Glomerular visceral epithelial cell (primary cell): Measurements from ENCODE around the gene ZDHHC3.

Source experiments
- DNase-seq: peaks from one replicate; pipeline ENCODE4 v3.0.0-alpha.2; 2016; ENCODE audit errors: extremely low spot score

Gene ZDHHC3

DNA sequence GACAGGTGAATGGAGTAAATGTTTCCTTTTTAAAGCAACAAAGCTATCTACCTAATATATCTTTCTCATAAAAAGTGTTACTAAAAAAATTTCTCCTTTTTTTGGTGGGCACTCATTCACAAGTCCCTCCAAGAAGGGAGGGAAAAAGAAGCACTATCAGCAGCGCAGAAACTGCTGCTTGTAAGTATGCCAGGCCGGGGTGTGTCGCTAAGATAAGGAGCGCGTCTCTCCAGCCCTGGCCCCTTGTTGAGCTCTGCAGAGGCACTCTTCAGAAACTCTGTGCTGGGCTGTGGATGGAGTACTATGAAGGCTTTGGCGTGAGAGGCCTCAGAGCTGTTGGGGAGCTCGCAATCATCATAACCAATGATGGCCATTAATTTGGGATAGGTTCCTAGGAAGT lies 49.1 kb downstream of the ZDHHC3 start:
- no peak for DNase-seq

DNA sequence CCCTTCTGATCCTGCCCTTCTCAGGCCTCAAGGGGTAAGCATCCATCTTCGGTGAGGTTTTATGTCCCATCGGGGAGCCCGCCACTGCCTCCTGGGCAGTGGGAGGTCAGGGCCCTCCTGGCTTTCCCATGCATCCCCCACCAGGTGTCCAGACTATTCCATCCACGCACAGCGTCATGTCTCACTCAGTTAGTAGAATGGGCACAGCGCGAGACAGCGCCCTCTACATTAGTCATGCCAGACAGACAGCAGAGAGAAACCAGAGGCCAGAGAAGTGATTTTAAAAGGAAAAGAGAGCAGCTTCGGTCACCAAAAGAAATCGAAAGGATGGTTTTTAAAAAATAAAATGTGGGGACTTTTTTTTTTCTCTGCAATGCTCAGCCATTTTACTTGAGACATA lies 49.8 kb downstream of the ZDHHC3 start:
- DNase-seq, result no peak

DNA sequence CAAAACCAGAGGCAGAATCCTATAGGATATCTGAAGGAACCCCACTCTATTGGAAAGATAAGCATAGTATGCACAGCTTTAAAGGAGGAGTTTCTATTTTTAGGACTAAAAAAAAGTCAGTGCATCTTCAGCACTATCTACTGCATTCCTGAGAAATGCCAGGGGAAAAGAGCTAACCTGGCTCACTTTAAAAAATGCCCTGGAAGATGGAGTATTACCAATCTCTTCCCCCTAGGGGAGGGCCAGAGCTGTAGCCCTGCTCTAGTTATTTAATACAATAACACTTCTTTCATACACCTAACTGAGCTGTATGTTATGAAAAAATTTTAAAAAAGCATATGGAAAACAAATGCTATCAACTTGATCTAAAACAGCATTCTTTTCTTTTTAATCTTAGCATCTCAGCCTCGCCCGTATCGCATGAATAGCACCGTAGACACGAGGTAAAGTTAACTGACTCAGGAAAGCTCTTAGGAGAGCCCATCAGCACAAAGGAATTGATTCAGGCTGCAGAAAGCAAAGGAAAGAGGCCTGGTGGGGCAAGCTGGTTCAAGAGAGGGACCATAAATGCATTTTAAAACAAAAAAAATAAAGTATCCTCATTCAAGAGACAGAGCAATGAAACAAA lies 51.4 kb downstream of the ZDHHC3 start:
- DNase-seq, result no peak

DNA sequence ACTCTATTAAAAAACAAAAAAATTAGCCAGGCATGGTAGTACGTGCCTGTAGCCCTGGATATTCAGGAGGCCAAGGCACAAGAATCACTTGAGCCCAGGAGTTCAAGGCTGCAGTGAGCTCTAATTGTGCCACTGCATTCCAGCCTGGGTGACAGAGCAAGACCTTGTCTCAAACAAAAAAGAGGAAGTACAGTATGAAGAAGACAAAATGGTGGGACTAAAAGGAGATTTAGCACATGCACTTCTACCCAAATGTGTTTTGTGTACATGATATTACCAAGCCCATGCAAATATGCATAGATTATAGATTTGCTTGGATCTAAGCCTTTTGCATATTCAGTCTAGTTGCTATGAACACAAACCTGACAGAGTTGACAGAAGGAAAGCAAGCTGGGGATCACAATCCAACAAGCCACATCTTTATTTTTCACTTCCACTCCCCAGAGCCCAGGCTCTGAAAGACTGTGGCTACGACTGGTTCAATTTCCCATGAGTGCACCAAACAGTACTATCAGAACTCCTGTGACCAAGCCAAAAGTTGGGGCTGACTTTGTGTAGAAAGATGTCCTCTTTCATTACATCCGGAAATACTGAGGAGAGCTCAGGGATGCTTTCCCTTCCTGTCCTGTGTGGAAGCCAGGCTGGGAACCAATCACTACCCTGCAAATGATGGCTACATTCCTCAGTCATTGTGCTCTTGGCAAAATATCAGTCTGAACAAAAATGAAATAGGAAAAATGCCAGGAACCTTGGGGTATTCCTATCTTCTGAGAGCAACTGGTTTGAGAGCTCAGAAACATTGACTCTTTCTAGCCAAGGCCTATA lies 52.1 kb downstream of the ZDHHC3 start:
- DNase-seq, result no peak

DNA sequence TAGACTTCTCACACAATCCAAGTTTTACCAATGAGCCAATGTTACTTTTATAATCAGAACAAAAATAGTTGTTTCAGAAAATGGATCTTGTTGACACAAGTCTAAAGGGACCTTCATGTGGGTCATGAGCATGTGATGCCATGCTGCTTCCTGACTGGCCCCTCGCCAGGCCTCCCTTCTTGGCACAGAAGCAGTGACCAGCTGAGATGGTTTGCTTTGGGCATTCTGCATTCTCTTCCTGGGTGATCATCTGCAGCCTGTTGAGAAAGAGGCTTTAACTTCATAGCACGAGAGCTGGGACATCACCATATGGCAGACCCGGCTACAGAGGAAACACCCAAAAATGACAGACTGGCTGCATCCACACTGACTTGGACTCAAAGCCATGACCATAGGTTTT lies 55.9 kb downstream of the ZDHHC3 start:
- DNase-seq, result no peak

DNA sequence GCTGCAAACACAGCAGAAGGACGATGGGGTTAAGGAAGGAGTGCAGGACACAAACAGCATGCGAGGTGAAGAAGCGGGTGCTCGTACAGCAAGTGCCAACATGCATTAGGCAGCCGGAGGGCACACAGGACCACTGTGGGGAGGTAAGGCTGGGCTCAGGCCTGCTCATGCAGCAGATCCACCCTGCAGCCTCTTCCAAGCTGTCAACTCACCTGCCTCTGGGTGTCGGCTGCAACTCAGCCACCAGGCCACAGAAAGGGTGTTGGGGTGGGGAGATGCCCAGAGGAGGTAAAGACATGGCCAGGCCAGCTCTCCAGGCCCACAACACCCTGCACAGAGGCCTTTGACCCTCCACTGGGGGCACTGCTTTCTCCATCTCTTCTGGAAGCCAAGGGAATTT lies 57.4 kb downstream of the ZDHHC3 start:
- no peak for DNase-seq

DNA sequence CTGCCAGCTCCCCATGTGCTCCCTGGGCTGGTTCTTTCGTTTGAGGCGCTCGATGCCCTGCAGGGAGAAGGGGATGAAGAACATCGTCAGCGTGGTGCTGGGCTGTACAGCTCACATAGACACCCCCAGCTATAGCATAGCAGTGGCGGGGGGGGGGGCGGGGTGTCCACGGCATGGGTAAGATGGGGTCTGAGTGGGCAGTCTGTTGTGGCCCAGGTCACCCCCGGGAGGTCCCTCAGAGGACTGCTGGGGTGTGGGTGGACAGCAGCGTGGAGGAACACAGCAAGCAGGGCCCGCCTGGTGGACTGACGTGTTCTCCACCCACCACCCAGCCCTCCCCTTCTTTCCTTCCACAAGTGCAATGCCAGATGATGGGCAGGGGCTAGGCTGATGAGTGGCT lies 57.9 kb downstream of the ZDHHC3 start:
- DNase-seq, result no peak

DNA sequence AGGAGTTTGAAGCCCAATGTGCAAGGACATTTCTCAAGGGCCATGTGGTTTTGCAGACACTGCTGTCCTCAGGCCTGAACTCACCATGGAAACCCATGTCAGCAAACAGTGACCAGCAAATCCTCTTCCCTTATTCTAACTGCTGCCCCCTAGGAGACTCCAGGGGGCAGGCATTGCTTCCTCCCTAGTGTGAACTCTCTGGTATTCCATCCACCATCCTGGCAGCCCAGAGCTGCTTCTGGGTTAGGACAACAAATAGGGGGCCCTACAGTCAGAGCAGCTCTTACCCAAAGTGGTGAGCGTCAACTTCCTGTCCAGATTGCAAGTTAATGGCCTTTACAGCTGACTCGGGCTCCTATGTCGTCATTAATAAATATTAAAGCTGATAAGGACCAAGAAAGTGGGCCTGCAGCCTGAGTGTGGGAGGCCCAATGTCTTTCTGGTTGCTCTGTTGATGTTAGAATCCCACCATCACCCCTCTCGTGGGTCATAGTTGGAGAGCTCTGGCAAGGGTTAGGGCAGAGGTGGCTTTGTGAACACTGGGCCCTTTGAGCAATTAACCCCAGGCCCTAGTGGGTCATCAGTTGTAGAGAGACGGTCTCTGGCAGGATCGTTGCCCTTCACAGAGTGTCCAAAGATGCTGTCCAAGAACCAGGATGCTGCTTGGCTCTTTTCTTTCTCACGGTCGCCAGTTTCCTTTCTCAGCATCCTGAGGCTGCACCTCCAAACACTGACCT lies 60.1 kb downstream of the ZDHHC3 start:
- peak; percentile 13 for DNase-seq

DNA sequence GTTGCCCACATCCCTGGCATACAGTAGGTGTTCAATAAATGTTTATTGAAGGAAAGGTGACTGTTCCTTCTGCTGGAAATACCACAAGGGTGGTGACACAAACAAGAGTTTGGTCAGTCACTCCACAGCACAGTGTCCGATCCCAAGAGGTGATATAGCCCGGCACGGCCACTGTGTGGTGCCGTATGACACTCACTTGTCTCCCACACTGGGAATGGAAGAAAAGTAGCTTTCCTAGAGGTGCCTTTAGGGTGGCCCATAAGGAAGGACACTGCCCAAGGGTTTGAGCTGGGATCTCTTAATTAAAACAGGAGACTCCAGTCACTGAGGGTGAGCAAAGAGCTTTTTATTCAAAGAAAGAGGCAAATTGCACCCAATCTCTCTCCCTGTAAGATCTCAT lies 61.0 kb downstream of the ZDHHC3 start:
- peak; percentile 9 for DNase-seq

DNA sequence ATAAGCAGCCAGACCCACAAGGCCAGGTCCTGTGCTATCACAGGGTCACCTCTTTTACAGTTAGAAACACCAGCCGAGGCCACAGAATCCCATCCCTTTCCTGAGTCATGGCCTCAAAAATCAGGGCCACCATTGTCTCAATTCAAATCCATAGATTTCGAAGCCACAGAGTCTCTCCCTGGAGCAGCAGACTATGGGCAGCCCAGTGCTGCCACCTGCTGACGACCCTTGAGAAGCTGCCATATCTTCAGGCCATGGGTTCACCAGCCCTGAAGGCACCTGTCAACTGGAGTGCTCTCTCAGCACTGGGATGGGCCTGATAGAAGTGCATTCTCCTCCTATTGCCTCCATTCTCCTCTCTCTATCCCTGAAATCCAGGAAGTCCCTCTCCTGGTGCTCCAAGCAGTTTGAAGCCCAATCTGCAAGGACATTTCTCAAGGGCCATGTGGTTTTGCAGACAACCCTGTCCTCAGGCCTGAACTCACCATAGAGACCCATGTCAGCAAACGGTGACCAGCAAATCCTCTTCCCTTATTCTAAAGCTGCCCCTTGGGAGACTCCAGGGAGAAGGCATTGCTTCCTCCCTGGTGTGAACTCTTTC lies 62.0 kb downstream of the ZDHHC3 start:
- peak; percentile 58 for DNase-seq

DNA sequence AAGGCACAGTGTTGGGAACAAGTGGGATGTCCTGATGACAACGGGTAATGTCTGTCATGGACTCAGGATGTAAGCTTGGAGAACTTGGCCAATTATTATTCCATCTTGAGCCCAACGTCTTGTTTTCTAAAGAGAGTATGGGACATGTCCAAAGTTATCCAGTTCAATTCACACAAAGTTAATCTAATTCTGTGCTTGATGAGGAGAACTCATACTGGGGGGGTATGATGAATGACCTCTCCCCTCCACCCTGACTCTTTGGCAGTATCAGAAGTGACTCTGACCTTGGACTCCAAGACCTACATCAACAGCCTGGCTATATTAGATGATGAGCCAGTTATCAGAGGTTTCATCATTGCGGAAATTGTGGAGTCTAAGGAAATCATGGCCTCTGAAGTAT lies 65.3 kb downstream of the ZDHHC3 start:
- no peak for DNase-seq

DNA sequence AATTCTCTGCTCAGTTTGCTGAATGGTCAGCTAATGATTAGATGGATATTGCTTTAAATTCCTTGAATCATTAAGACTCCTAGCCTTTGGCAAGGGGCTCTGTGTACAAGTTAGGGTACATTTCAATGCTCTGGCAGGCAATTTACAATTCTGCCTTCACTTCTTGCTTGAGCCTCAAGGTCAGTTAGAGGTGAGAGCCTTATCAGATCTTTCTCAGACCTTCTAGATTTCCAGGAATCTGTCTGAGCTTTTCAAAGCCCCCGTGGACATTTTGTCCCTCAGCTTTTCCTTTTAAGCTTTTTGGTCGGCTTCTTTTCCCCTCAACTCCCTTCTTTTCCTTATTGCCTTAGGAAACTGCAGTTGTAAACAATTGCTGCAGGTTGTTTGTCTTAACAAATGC lies 66.9 kb downstream of the ZDHHC3 start:
- DNase-seq, result no peak

DNA sequence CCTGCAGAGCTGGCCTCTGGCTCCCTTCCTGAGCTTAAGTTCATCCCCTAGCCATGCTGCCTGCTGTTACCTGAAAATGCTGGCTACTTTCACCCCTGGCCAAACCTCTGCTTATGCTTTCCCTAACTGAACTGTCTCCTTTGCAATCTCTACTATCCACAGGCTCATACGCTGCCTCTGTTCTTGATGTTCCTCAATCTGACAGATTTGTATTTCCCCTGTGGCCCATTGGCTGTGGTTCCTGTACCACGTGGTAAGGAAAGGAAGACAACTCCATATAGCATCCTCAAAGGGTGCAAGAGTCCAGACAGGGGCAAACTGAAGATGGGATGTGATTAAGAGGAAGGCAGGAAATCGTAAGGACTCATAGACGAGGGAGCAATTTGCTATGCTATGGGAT lies 68.4 kb downstream of the ZDHHC3 start:
- no peak for DNase-seq

DNA sequence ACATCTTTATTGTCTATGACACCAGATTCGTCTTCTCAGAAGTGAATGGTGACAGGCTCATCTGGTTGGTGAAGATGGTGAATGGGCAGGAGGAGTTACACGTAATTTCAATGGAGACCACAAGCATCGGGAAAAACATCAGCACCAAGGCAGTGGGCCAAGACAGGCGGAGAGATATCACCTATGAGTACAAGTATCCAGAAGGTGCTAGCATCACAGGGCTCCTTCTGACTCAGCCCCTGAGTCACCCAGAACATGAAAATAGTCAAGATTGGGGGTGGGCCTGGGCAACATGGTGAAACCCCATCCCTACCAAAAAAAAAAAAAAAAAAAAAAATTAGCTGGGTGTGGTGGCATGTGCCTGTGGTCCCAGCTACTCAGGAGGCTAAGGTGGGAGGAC lies 69.0 kb downstream of the ZDHHC3 start:
- DNase-seq, result peak; percentile 21

DNA sequence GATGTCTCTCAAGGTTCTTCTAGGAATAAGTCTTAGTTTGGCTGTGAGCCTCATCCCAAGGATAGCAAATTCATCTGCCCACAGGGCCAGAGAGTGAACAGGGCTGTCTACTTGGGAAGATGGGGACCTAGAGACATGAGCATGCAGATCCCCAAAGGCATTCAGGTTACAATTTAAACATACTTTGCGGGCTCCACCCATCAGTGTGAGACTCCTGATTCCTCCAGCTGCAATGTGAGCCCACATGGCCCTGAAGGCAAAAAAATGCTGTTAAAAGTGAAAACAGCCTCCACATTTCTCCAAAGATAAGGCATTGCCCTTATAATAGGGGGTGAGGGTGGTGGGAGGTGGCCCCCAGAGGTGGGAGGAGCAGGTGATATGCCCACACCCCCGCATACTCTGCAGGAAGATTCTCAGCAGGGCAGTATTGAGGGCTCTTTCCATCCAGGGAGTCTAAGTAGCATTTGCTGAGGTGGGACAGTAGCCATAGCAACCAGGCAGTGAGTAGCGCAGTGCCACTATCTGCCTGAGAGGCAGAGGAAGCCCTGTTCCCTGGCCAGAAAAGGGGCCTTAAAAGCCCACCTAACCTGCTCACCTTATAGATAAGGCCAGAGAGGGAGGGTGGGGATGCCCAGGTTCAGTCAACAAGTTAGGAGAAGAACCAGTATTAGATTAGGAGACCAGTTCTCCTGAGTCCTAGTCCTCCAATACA lies 70.4 kb downstream of the ZDHHC3 start:
- no peak for DNase-seq

DNA sequence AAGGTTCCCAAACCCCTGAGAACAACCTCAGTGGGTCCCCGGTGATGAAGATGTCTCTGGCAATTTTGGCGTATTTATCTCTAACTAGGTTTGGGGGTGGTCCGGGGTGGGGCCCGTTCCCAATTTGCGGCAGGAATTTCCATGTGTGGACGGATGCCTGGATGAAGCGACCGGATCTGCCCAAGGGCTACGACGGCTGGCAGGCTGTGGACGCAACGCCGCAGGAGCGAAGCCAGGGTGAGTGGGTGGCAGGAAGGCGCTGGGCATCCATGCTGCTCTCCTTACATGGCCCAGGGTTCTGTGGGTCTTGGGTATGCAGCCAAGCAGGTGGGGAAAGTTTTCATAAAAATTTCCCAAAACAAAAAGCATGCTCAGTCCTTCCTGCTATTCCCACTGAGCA lies 72.2 kb downstream of the ZDHHC3 start:
- no peak for DNase-seq

DNA sequence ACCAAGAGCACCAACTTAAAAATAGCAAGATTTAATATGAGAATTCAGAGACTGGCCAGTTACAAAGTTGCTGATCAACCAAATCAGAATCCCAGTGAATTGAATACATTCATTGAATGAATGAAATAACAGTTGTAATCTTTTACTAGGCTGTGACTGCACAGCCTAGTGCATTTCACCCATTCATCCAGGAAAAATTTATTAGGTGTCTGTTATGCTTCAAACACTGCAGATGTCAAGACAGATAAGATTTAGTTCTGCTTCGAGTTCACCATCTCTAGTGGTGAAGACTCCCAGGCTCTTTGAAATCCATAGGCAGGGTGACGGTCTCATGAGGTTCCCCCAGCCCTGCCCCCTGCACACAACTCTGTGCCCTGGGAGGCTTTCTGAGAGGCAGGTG lies 72.7 kb downstream of the ZDHHC3 start:
- no peak for DNase-seq

DNA sequence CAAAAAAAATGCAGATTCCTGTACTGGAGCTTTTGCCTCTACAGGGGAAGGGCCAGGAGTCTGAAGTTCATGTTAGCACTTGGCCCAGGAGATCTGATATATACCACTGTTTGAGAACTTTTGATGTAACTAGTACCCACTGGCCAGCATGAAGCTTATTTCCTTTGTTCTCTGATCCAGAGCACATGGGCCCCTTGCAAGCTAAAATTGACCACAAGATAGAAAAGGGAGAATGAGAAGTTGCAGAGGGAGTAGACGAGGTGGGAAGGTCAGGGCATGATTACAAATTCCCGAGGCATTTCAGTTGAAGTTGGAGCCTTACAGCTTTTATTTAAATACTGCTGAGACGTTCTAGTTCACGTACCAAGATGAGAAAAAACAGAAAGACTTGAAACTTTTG lies 73.3 kb downstream of the ZDHHC3 start:
- DNase-seq, result no peak

DNA sequence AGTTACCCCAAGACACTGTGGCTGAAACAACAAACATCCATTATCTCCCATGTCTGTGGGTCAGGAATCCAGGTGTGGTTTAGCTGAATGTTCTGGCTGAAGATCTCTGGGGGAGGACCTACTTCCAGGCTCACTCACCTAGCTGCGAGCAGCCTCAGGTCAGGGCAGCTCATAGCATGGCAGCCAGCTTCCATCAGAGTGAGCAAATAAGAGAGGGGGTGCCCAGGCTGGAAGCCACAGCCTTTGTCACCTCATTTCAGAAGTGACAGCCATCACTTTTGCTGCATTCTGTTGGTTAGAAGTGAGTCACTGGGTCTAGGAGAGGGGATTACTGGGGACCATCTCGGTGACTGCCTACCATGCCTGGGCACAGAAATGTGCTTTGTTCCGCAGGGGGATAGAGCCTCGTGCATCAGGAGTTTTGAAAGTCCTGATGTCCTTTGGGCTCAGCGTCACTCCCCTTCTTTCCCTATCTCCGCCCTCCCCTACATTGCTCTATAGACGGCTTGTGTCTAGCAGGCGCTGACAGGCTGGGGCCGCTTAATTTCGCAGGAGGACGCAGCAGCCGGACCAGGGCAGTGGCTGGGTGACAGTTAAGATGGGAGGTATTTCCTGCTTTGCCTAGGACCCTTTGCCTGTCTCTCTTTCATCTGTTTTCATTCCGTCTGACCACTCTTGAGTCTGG lies 76.1 kb downstream of the ZDHHC3 start:
- no peak for DNase-seq

DNA sequence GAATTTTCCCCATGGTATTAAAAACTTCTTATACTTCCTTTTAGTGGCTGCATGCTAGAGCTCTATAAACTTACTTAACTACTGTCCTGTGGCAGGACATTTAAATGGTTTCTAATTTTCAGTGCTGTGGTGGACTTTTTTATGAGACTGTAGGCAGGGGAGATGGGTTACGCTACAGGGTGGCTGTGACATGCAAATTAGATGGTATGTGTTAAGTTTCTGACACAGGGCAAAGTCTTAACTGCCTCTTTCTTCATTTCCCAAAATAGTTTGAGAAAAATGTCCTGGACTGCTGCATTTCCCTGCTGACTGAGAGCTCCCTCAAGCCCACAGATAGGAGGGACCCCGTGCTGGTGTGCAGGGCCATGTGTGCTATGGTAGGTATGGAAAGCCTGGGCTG lies 79.5 kb downstream of the ZDHHC3 start:
- no peak for DNase-seq

DNA sequence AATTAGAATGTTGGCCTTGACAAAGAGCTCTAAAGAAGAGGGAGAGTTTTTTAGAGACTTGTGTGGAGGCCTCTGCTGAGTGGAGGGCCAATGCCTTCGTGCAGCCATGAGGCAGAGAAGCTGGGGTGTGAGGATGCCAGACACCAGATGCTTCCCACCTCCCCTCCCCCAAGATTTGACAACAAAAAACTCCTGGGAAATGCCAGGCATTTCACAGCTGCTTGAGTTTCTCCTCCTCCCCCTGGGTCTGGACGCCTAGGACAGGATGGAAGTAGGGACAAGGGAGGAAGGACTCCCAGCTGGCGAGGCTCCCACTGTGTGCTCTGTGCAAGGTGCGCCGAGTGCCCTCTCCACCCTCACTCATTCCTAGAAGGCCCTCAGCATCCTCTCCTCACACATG lies 81.5 kb downstream of the ZDHHC3 start:
- peak; percentile 36 for DNase-seq
